Mammary epithelial cell (primary cell): ENCODE results near the gene ZNF101.

Experiments
- EZH2 ChIP-seq: IDR thresholded peaks from 2 replicates; pipeline ENCODE4 v1.6.1; 2012; ENCODE audit warnings: low read length, inconsistent platforms, borderline replicate concordance
- TF ChIP-seq, protein P1 (sequence below), 2 donors: IDR thresholded peaks in 1 of 2; conservative IDR thresholded peaks in 1 of 2; 2 replicates each; pipeline ENCODE4 v1.5.1; 2011 to 2012; ENCODE audit warnings: inconsistent platforms in 2 of 2, low read length in 2 of 2, mild to moderate bottlenecking in 2 of 2, control low read depth in 1 of 2, low read depth in 1 of 2; ENCODE audit not compliant: insufficient read depth in 1 of 2; ENCODE audit errors: extremely low read depth in 1 of 2

DNA sequence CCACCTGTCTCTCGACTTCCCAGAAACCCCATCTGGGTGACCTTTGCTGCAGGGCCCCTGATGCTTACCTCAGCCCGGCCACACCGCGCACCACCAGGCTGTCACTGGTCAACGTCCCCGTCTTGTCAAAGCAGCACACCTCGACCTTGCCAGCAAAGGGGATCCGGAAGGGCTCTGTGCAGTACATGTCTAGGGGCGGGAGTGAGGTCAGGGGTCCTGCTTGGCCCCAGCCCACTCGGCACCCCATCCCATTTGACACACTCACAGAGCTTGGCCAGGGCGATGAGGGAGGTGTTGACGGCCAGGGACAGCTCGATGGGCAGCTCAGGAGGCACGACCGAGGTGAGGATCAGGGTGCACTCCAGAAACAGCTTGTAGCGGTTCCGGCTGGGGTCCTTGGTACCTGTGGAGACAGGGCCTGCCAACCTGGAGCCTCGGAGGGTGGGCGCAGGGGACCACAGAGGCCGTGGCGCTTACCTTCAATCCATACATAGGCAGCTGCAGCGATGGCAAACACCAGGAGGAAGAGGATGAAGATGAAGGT is 13.5 kb upstream of the ZNF101 start:
- TF ChIP-seq, protein P1, sequence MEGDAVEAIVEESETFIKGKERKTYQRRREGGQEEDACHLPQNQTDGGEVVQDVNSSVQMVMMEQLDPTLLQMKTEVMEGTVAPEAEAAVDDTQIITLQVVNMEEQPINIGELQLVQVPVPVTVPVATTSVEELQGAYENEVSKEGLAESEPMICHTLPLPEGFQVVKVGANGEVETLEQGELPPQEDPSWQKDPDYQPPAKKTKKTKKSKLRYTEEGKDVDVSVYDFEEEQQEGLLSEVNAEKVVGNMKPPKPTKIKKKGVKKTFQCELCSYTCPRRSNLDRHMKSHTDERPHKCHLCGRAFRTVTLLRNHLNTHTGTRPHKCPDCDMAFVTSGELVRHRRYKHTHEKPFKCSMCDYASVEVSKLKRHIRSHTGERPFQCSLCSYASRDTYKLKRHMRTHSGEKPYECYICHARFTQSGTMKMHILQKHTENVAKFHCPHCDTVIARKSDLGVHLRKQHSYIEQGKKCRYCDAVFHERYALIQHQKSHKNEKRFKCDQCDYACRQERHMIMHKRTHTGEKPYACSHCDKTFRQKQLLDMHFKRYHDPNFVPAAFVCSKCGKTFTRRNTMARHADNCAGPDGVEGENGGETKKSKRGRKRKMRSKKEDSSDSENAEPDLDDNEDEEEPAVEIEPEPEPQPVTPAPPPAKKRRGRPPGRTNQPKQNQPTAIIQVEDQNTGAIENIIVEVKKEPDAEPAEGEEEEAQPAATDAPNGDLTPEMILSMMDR (conservative IDR thresholded peaks at IDR 0.05 in 1 of 2, IDR thresholded peaks at IDR 0.05 in 1 of 2; ENCODE audit: extremely low read depth in 1 of 2, insufficient read depth in 1 of 2, low read depth in 1 of 2, low read length in 2 of 2), result no peak
- TF ChIP-seq EZH2, result no peak
